ENCODE results near the gene RASAL3. TPM values are rescaled to one million over a fixed set of nuclear protein-coding genes. Genes with fewer than 3 reads are reported as not detected.

Gene RASAL3
- polyA plus RNA-seq, 2 of the 4 experiments (the other 2 are of a cell fraction), result not detected

- TF ChIP-seq PBX3 (IDR thresholded peaks at IDR 0.05) (no peak), CBX8 (IDR thresholded peaks at IDR 0.05) (no peak)
Measured at GRCh38 chr19:15430526-15431120, 33.7 kb downstream of the RASAL3 start (continued).

DNA sequence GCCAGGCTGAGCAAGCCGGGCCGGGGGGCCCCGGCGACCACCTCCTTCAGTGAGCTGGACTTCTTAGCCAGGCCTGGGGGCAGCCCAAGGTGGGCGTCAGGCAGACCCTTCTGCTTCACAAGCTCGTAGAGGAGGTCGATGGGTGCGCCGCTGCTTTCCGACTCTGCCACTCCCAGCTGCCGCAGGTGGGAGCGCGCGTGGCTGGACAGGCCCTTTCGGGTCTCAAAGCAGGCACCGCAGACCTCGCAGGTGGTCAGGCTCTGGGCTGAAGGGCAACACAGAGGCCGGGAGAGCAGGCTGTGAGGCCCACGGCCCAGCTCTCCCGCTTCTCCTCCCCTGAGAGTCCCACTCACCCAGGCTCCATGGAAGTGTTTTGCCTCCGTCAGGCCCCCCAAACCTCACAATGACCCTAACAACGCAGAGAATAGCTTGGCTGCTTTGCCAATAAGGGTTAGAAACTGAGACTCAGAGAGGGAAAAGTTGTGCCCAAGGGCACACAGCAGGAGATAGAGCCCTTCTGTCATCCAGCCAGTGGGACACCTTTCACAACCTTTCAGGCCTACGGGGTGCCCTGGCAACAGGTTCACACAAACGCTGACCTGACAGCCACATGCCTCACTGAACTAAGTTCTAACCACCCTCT, 34.4 kb downstream of the RASAL3 start:
- no peak overlapping the region for H3K4me3 ChIP-seq
- no peaks in the 10 kb centered on the region for H3K9me3 ChIP-seq
- POLR2A ChIA-PET, result interaction anchor here (1.3 kb wide), 1 partner anchor 11 kb away, joined by 3 read pairs; the partner anchor contains the start of gene AKAP8L
- no peak overlapping the region for H3K27ac ChIP-seq
- no peak overlapping the region for H3K4me2 ChIP-seq
- WGBS (ENCODE audit: missing lambda C conversion rate), result 98% methylated on average over 17 of the region's 24 CpGs
- FAIRE-seq (no peak), ATAC-seq (no peak), DNase-seq (ENCODE audit: low read depth in 1 of 2, low spot score in 1 of 2) (no peak)
- H3K4me1 ChIP-seq, result peaks cover 14% of the 10 kb centered on the region; the same call in 1 of the 3 replicates
- TF ChIP-seq, protein P1, sequence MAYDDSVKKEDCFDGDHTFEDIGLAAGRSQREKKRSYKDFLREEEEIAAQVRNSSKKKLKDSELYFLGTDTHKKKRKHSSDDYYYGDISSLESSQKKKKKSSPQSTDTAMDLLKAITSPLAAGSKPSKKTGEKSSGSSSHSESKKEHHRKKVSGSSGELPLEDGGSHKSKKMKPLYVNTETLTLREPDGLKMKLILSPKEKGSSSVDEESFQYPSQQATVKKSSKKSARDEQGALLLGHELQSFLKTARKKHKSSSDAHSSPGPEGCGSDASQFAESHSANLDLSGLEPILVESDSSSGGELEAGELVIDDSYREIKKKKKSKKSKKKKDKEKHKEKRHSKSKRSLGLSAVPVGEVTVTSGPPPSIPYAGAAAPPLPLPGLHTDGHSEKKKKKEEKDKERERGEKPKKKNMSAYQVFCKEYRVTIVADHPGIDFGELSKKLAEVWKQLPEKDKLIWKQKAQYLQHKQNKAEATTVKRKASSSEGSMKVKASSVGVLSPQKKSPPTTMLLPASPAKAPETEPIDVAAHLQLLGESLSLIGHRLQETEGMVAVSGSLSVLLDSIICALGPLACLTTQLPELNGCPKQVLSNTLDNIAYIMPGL (CRISPR knock-in tag; IDR thresholded peaks at IDR 0.05; ENCODE audit: borderline replicate concordance), result no peak
- TF ChIP-seq CBX8 (IDR thresholded peaks at IDR 0.05) (no peak), HOXB13 (CRISPR knock-in tag; IDR thresholded peaks at IDR 0.05; ENCODE audit: low read depth) (no peak), CBX2 (IDR thresholded peaks at IDR 0.05; ENCODE audit: borderline replicate concordance, low read depth) (no peak), PBX3 (IDR thresholded peaks at IDR 0.05) (no peak), ZFP36 (IDR thresholded peaks at IDR 0.05; ENCODE audit: borderline replicate concordance, partially characterized antibody) (no peak), NR3C1 (IDR thresholded peaks at IDR 0.05) (no peak), POLR2A (IDR thresholded peaks at IDR 0.05; ENCODE audit: low read length) (no peak), TP53 (CRISPR knock-in tag; IDR thresholded peaks at IDR 0.05) (no peak), ZC3H11A (IDR thresholded peaks at IDR 0.05) (no peak), RCOR1 (IDR thresholded peaks at IDR 0.05; ENCODE audit: low read depth, low read length) (no peak), CEBPB (IDR thresholded peaks at IDR 0.05) (no peak), CHD4 (IDR thresholded peaks at IDR 0.05; ENCODE audit: borderline replicate concordance) (no peak)
- CTCF ChIA-PET, result interaction anchor here (1.0 to 1.8 kb wide), 2 partner anchors 11 to 126 kb away, joined by 3 to 11 read pairs; partner anchors contain the start of gene AKAP8L

DNA sequence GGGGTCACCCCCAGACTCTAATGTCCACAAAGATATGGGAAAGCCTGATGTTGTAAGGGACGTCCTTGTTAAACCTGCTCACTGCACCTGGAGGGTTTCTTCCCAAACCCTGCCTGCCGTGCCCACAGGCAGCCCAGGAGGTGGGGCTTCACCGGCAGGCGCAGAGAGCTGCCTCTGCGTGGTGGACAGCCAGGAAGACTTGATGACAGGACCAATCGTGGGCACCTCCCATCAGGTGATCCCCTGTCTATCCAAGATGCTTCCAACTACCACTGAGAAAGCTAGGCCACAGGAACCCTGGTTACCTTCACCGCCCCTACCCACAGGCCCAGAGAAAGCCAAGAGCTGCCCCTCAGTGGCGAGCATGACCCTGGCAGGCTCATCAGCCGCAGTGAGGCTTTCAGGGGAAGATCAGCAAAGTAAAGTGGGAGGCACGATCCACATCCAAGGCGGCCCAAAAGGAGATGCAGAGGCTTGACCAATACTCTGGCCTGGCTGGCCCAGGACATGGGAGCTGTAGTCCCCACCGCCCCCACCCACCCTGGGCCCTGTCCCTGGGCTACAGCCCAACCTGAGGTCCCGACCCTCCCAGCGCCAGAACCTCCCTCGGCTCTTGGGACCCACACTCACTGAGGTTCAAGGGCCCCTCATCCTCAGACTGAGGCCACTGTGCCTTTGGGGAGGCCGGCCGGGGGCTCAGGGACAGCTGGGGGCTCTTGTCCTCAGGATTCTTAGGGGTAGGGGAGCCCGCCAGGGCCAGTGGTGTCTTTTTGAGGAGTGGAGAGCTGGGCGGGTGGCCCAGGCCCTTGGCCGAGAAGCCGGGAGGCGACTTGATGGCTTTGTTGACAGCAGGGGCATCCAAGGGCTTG, 35.2 kb downstream of the RASAL3 start:
- POLR2A ChIA-PET, result no interaction called here
- no peak for FAIRE-seq
- Histone ChIP-seq H3K4me1 (peaks cover 14% of the 10 kb centered on the region; the same call in 1 of the 3 replicates), H3K9me3 (no peaks in the 10 kb centered on the region), H3K4me3 (no peak overlapping the region), H3K27ac (no peak overlapping the region), H3K4me2 (no peak overlapping the region)
- no peak for DNase-seq (ENCODE audit: low read depth in 1 of 2, low spot score in 1 of 2)
- no peak for ATAC-seq
- CTCF ChIA-PET, result interaction anchor here (1.1 to 1.8 kb wide), 2 partner anchors 10 kb away, joined by 4 to 11 read pairs; partner anchors contain the start of gene AKAP8L
- TF ChIP-seq, protein P2, sequence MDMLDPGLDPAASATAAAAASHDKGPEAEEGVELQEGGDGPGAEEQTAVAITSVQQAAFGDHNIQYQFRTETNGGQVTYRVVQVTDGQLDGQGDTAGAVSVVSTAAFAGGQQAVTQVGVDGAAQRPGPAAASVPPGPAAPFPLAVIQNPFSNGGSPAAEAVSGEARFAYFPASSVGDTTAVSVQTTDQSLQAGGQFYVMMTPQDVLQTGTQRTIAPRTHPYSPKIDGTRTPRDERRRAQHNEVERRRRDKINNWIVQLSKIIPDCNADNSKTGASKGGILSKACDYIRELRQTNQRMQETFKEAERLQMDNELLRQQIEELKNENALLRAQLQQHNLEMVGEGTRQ (IDR thresholded peaks at IDR 0.05), result no peak
- TF ChIP-seq HEYL (CRISPR knock-in tag; IDR thresholded peaks at IDR 0.05) (no peak), MAZ (IDR thresholded peaks at IDR 0.05; ENCODE audit: borderline replicate concordance, low read depth, low read length) (no peak)
- TF ChIP-seq, protein P3, sequence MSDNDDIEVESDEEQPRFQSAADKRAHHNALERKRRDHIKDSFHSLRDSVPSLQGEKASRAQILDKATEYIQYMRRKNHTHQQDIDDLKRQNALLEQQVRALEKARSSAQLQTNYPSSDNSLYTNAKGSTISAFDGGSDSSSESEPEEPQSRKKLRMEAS (IDR thresholded peaks at IDR 0.05), result no peak
- 79% methylated on average over 4 of the region's 22 CpGs for WGBS (ENCODE audit: missing lambda C conversion rate)
